Aorta (tissue), 5 donors: ENCODE data around the gene RALGAPA2. TPM values are rescaled to one million over a fixed set of nuclear protein-coding genes. Genes with fewer than 3 reads are reported as not detected.

Source experiments
- ATAC-seq: fragments of 200-7000 bp; cut with Tn5 transposase; one replicate; pipeline ENCODE4 v1.9.1; 2022; ENCODE audit warnings: moderate library complexity; ENCODE audit not compliant: low FRiP score
- DNase-seq, 2 donors: peaks; one replicate each; pipeline ENCODE4 v3.0.0-alpha.2; 2020
- H3K27ac ChIP-seq, 2 donors: one replicate each; pipeline ENCODE4 v1.5.1; 2013; ENCODE audit warnings: low read length in 2 of 2, mild to moderate bottlenecking in 2 of 2, moderate library complexity in 2 of 2, control low read depth in 1 of 2, inconsistent platforms in 1 of 2, low read depth in 1 of 2
- H3K27me3 ChIP-seq, 2 donors: one replicate each; pipeline ENCODE4 v1.6.1; 2013; ENCODE audit warnings: control low read depth in 1 of 2, low read length in 1 of 2, mild to moderate bottlenecking in 1 of 2, moderate library complexity in 1 of 2; ENCODE audit not compliant: insufficient read depth in 2 of 2, control insufficient read depth in 1 of 2
- H3K36me3 ChIP-seq, 2 donors: one replicate each; pipeline ENCODE4 v1.6.1; 2013; ENCODE audit warnings: control low read depth in 1 of 2, low read length in 1 of 2, mild to moderate bottlenecking in 1 of 2; ENCODE audit not compliant: insufficient read depth in 2 of 2, control insufficient read depth in 1 of 2
- H3K4me1 ChIP-seq, 2 donors: one replicate each; pipeline ENCODE4 v1.6.1; 2013; ENCODE audit warnings: low read length in 2 of 2, control low read depth in 1 of 2, mild to moderate bottlenecking in 1 of 2, moderate library complexity in 1 of 2; ENCODE audit not compliant: insufficient read depth in 2 of 2, control insufficient read depth in 1 of 2
- H3K4me3 ChIP-seq, 2 donors: one replicate each; pipeline ENCODE4 v1.5.1; 2013; ENCODE audit warnings: low read length in 2 of 2, control low read depth in 1 of 2, mild to moderate bottlenecking in 1 of 2
- H3K9me3 ChIP-seq: one replicate; pipeline ENCODE4 v1.6.1; 2013; ENCODE audit warnings: mild to moderate bottlenecking, low read length; ENCODE audit not compliant: control insufficient read depth
- WGBS, 2 donors: extraction: QIAGEN DNeasy Blood & Tissue Kit; methylation state at CpG; one replicate each; pipeline ENCODE4 v1.1.7; 2013; 5-methylcytosine and 5-hydroxymethylcytosine counted together
- intact Hi-C, 2 donors: fragments of 100-400 bp; cut with DNase I; formaldehyde crosslinking; loops; one replicate each; pipeline versions ENCODE4 v1.14.2 to v1.15.0; 2022
- polyA plus RNA-seq, 2 donors: library from polyadenylated mRNA; stranded (reverse); fragments of 200-250 nt; gene quantifications; one replicate each; pipeline ENCODE4 v1.2.3, GENCODE V29; 2013
- total RNA-seq, 2 donors: library from RNA; stranded (reverse); fragmentation: NEBNext Ultra II Directional; extraction: Animal tissue kit (Norgen Biotek cat#: 25700); gene quantifications; one replicate each; pipeline ENCODE4 v1.2.1, GENCODE V29; 2021
- donor health status: healthy with polysubstance abuse.
- donor health status: Bipolar disorder and iron deficiency.
- donor health status: DM: no; HTN: no; CAD: no.
- donor health status: DM: no; HTN: no; CAD: no.
- donor health status: DM: yes; HTN: yes; CAD: no.

RALGAPA2 gene
- total and polyA plus RNA-seq, 4 donors, result 2.2 to 62.3 (median 19.2) TPM

DNA sequence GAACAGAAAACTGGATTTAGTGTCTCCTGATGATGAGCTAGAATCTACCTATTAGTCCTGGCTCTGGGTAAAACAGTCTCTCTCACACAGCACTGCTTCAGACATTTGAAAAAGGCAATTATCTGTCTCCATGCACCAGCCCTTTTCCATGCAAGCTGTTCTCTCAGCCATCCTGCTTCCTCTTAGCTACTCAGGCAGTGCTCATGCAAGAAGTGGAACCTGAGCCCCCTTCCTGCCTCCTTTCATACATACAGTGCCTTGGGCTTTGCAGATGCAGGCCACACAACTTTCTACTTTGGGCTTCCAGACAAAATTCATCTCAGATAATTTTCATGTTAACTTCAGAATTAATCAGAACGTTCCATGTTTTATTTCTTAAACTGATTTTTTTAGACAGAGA is 151.3 kb downstream of the RALGAPA2 start:
- Histone ChIP-seq H3K36me3 (peaks cover 2 to 3% of the 10 kb centered on the region in 2 donors), H3K27me3 (no peaks in the 10 kb centered on the region), H3K27ac (no peak overlapping the region), H3K9me3 (peaks cover under 1% of the 10 kb centered on the region), H3K4me1 (no peaks in the 10 kb centered on the region), H3K4me3 (no peak overlapping the region)
- 85 to 89% methylated on average over 1 of the region's 1 CpG for WGBS, 2 donors
- intact Hi-C loops, result loop anchor here (5.0 to 10.0 kb wide), 3 partner anchors 421 to 486 kb away; no protein-coding TSS in a partner anchor
- no peak for ATAC-seq
- DNase-seq, result no peak

DNA sequence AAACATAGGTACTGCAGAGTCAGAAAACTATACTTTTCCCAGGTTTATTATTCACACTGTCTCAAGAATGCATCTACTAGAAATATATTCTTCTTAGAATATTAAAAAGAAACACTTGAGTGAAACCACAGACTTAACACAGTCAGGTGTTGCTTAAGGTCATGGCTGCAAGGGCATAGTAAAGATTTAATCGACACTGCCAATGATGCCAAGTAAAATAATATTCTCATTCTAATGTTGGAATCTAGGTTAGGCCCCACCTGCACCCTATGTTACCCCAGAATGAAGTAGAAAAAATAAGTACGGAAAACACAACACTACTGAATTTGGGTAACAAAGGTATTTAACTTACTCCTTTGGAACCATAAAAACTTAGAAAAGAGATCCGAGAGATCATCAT is 155.0 kb downstream of the RALGAPA2 start:
- H3K4me1 ChIP-seq, result no peaks in the 10 kb centered on the region
- peaks cover 0 to 4% of the 10 kb centered on the region in 2 donors for H3K36me3 ChIP-seq
- DNase-seq, result no peak
- ATAC-seq, result no peak
- no peak overlapping the region for H3K4me3 ChIP-seq
- WGBS, 2 donors, result 92 to 94% methylated on average over 3 of the region's 3 CpGs
- intact Hi-C loops, result no loop called here
- peaks cover 0 to 1% of the 10 kb centered on the region in 2 donors for H3K27me3 ChIP-seq
- no peak overlapping the region for H3K27ac ChIP-seq
- H3K9me3 ChIP-seq, result peaks cover 2% of the 10 kb centered on the region

DNA sequence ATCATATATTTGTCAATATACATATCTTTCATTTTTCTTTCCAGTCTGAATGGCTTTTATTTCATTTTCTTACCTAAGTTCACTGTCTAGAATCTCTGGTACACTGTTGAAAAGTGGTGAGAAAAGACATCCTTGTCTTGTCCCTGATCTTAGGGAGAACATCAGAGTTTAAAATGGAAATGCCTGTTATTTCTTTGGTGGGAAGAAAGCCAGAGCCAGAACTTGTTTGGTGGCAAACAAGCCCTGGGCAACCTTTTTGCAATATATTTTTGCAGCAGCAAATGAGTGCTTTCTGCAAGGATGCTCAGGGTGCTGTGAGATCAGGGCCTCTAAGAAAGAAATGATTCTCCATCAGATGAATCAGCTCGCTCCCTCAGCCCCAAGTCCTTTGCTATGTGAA is 156.6 kb downstream of the RALGAPA2 start:
- intact Hi-C loops, result no loop called here
- Histone ChIP-seq H3K27me3 (peaks cover 0 to 1% of the 10 kb centered on the region in 2 donors), H3K9me3 (peaks cover 2% of the 10 kb centered on the region), H3K27ac (no peak overlapping the region), H3K4me1 (no peaks in the 10 kb centered on the region), H3K4me3 (no peak overlapping the region), H3K36me3 (peaks cover 0 to 4% of the 10 kb centered on the region in 2 donors)
- whole genome bisulfite sequencing, 2 donors, result 95 to 96% methylated on average over 1 of the region's 1 CpG
- DNase-seq, result no peak
- no peak for ATAC-seq

DNA sequence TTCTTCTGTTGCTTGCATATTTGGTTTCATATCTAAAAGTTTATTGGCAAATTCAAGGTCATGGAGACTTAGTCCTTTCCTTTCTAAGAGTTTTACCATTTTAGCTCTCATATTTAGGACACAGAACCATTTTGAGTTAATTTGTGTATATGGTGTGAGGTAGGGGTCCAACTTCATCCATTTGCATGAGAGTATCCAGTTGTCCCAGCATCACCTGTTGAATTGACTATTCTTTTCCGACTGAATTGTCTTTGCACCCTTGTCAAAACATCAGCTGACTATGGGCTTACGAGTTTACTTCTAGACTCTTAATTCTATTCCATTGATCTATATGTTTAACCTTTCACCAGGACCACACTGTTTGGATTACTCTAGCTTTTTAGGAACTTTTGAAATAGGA is 157.5 kb downstream of the RALGAPA2 start:
- 98% methylated on average over 2 of the region's 2 CpGs for WGBS, 2 donors
- peaks cover 0 to 5% of the 10 kb centered on the region in 2 donors for H3K36me3 ChIP-seq
- DNase-seq (no peak), ATAC-seq (no peak)
- H3K4me1 ChIP-seq, result no peaks in the 10 kb centered on the region
- H3K9me3 ChIP-seq, result peaks cover 2% of the 10 kb centered on the region
- peaks cover 0 to 1% of the 10 kb centered on the region in 2 donors for H3K27me3 ChIP-seq
- no peak overlapping the region for H3K4me3 ChIP-seq
- H3K27ac ChIP-seq, result no peak overlapping the region
- intact Hi-C loops, result no loop called here

DNA sequence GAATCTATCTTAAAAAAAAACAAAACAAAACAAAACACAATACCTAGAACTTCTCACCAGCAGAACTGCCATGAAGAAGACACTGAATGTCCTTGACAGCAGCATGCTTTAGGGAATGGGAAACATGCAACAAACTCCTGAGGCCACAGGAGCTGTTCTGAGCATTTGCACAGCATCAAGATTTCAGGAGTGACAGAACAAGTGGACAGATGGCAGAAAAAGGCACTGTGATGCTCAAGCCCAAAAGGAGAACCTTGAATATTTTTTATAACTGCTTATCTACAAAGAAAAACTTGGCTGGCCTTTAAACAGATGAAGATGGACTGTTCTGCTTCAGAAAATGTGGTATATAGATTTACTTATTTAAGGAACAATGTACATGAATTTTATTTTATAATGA is 158.9 kb downstream of the RALGAPA2 start:
- intact Hi-C loops, result no loop called here
- no peaks in the 10 kb centered on the region for H3K4me1 ChIP-seq
- peaks cover 2% of the 10 kb centered on the region for H3K9me3 ChIP-seq
- DNase-seq, result no peak
- peaks cover 0 to 5% of the 10 kb centered on the region in 2 donors for H3K36me3 ChIP-seq
- H3K27me3 ChIP-seq, result peaks cover 0 to 1% of the 10 kb centered on the region in 2 donors
- no peak overlapping the region for H3K4me3 ChIP-seq
- ATAC-seq, result no peak
- no peak overlapping the region for H3K27ac ChIP-seq

DNA sequence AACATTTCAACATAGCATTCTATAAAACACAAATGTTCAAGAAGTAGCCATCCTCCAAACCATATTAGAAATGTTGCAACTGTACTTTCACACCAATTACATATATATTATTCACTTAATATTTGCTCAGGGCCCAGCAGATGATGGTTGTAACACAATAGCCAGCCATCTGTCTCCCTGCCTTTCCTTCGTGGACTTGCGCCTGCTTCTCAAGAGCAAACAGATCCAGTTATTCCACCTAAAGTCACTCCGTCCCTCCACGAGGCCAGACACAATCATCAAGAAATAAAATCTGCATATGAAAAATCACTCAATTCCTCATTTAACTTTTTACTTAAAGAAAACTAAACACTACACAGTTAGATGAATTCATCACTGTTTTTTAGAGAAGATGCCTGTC is 160.4 kb downstream of the RALGAPA2 start:
- peaks cover 0 to 1% of the 10 kb centered on the region in 2 donors for H3K27me3 ChIP-seq
- H3K4me3 ChIP-seq, result no peak overlapping the region
- peaks cover 0 to 5% of the 10 kb centered on the region in 2 donors for H3K36me3 ChIP-seq
- intact Hi-C loops, result no loop called here
- H3K27ac ChIP-seq, result no peak overlapping the region
- DNase-seq (no peak), ATAC-seq (no peak)
- peaks cover 2% of the 10 kb centered on the region for H3K9me3 ChIP-seq
- WGBS, 2 donors, result 91% methylated on average over 4 of the region's 4 CpGs
- H3K4me1 ChIP-seq, result no peaks in the 10 kb centered on the region

DNA sequence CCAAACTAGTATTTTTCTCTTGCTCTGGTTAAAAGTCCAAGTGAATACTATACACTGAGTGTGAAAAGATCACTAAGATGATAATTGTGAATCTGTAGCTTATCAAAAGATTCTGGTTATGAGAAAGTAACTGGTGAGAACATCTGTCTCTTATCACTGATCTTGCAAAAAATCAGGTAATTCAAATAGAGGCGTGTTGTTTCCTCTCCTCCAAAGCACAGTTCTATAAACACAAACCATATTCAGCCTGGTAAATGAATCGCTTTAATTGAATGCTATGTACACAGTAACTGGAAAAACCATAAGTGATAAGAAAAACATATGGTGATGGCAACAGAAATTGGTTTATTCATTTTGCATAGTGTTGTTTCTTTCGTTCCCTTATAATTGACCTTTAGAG is 161.0 kb downstream of the RALGAPA2 start:
- 92 to 93% methylated on average over 3 of the region's 3 CpGs for WGBS, 2 donors
- DNase-seq (no peak), ATAC-seq (no peak)
- intact Hi-C loops, result no loop called here
- no peaks in the 10 kb centered on the region for H3K4me1 ChIP-seq
- peaks cover 0 to 5% of the 10 kb centered on the region in 2 donors for H3K36me3 ChIP-seq
- no peak overlapping the region for H3K4me3 ChIP-seq
- peaks cover 2% of the 10 kb centered on the region for H3K9me3 ChIP-seq
- H3K27ac ChIP-seq, result no peak overlapping the region
- H3K27me3 ChIP-seq, result peaks cover 0 to 1% of the 10 kb centered on the region in 2 donors

DNA sequence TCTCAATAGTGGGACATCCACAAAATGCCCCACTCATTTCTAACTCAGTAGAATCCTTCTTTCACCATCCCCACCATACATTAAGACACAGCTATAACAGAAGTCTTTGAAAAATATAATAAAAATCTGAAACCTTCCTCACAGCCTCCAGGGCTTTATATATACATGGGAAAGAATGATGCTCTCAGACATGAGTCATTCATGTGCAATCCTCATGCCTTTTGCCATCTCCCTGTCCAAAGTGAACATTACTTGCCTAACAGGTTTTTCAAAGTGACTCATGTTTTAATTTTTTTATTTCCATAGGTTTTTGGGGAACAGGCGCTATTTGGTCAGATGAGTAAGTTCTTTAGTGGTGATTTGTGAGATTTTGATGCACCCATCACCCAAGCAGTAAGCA is 162.7 kb downstream of the RALGAPA2 start:
- intact Hi-C loops, result no loop called here

DNA sequence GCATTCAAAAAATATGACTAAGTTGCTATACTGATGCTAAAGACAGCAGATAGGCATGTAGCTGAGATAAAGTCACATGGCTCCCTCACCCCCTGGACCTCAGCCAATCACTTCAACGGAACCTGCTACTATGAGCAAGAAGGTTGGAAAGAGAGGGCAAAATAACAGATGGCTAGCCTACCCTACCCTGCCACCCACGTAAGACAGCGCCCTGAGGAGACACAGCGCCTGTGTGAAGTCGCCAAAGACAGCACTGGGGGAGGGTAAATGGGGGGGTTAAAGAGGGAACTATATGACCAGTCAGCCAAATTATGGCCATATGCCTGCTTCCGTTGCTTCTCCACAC is 163.2 kb downstream of the RALGAPA2 start:
- peaks cover 0 to 3% of the 10 kb centered on the region in 2 donors for H3K36me3 ChIP-seq
- no peak for ATAC-seq
- 74 to 79% methylated on average over 6 of the region's 6 CpGs for WGBS, 2 donors
- no peaks in the 10 kb centered on the region for H3K27me3 ChIP-seq
- H3K27ac ChIP-seq, result no peak overlapping the region
- DNase-seq, result no peak
- intact Hi-C loops, result no loop called here
- H3K4me3 ChIP-seq, result no peak overlapping the region
- H3K9me3 ChIP-seq, result no peaks in the 10 kb centered on the region
- no peaks in the 10 kb centered on the region for H3K4me1 ChIP-seq

More for the DNA sequence above, 162.7 kb downstream of the RALGAPA2 start:
- Histone ChIP-seq H3K4me1 (no peaks in the 10 kb centered on the region), H3K36me3 (peaks cover 0 to 3% of the 10 kb centered on the region in 2 donors), H3K4me3 (no peak overlapping the region), H3K27me3 (no peaks in the 10 kb centered on the region), H3K27ac (no peak overlapping the region), H3K9me3 (no peaks in the 10 kb centered on the region)
- ATAC-seq (no peak), DNase-seq (no peak)
- WGBS, 2 donors, result 89 to 90% methylated on average over 1 of the region's 1 CpG
